ENCODE data around the gene UFM1. TPM values are rescaled to one million over a fixed set of nuclear protein-coding genes. Genes with fewer than 3 reads are reported as not detected.

Gene UFM1
- total RNA-seq, 1 donor from 2014 or later, result 26.1 TPM

GRCh38 chr13:38394777-38395496 lies 45.3 kb downstream of the UFM1 start:
- H3K4me1 ChIP-seq, result no peaks in the 10 kb centered on the region
- H3K27me3 ChIP-seq (ENCODE audit: low read depth), result no peaks in the 10 kb centered on the region
- intact Hi-C loops (cut with micrococcal nuclease), result loop anchor here (5.0 kb wide), 1 partner anchor 567 kb away; no protein-coding TSS in a partner anchor
- no peak for DNase-seq
- no peak overlapping the region for H3K4me3 ChIP-seq
- no peaks in the 10 kb centered on the region for H3K36me3 ChIP-seq
- no peak overlapping the region for H3K27ac ChIP-seq (replicated peaks)
- no peak for TF ChIP-seq CTCF (IDR thresholded peaks at IDR 0.05; ENCODE audit: borderline replicate concordance)
- peaks cover 5% of the 10 kb centered on the region for H3K9me3 ChIP-seq (replicated peaks)

- Histone ChIP-seq H3K9me3 (replicated peaks) (peaks cover 5% of the 10 kb centered on the region), H3K36me3 (no peaks in the 10 kb centered on the region), H3K27ac (replicated peaks) (no peak overlapping the region), H3K4me1 (no peaks in the 10 kb centered on the region), H3K4me3 (no peak overlapping the region), H3K27me3 (ENCODE audit: low read depth) (no peaks in the 10 kb centered on the region)
- DNase-seq, result no peak
- TF ChIP-seq CTCF (IDR thresholded peaks at IDR 0.05; ENCODE audit: borderline replicate concordance), result no peak
- intact Hi-C loops (cut with micrococcal nuclease), result loop anchor here (5.0 kb wide), 1 partner anchor 567 kb away; no protein-coding TSS in a partner anchor
These were observed 45.8 kb downstream of the UFM1 start for GRCh38 chr13:38395497-38395788.

- Histone ChIP-seq H3K27ac (replicated peaks) (no peak overlapping the region), H3K4me1 (no peaks in the 10 kb centered on the region), H3K36me3 (no peaks in the 10 kb centered on the region), H3K27me3 (ENCODE audit: low read depth) (no peaks in the 10 kb centered on the region), H3K9me3 (replicated peaks) (peaks cover 5% of the 10 kb centered on the region), H3K4me3 (no peak overlapping the region)
- DNase-seq, result no peak
- intact Hi-C loops (cut with micrococcal nuclease), result loop anchor here (5.0 kb wide), 1 partner anchor 563 kb away; no protein-coding TSS in a partner anchor
- no peak for TF ChIP-seq CTCF (IDR thresholded peaks at IDR 0.05; ENCODE audit: borderline replicate concordance)
These were observed 49.3 kb downstream of the UFM1 start for GRCh38 chr13:38398711-38399493.

- Histone ChIP-seq H3K4me1 (no peaks in the 10 kb centered on the region), H3K4me3 (no peak overlapping the region), H3K36me3 (no peaks in the 10 kb centered on the region), H3K27me3 (ENCODE audit: low read depth) (no peaks in the 10 kb centered on the region), H3K27ac (replicated peaks) (no peak overlapping the region), H3K9me3 (replicated peaks) (peaks cover 11% of the 10 kb centered on the region)
- intact Hi-C loops (cut with micrococcal nuclease), result loop anchor here (5.0 kb wide), 1 partner anchor 563 kb away; no protein-coding TSS in a partner anchor
- no peak for TF ChIP-seq CTCF (IDR thresholded peaks at IDR 0.05; ENCODE audit: borderline replicate concordance)
- no peak for DNase-seq
These were observed 49.9 kb downstream of the UFM1 start for GRCh38 chr13:38399535-38399934.

GRCh38 chr13:38401276-38401675 lies 51.6 kb downstream of the UFM1 start:
- Histone ChIP-seq H3K27ac (replicated peaks) (no peak overlapping the region), H3K4me3 (no peak overlapping the region), H3K9me3 (replicated peaks) (peaks cover 14% of the 10 kb centered on the region), H3K27me3 (ENCODE audit: low read depth) (no peaks in the 10 kb centered on the region), H3K4me1 (no peaks in the 10 kb centered on the region), H3K36me3 (no peaks in the 10 kb centered on the region)
- TF ChIP-seq CTCF (IDR thresholded peaks at IDR 0.05; ENCODE audit: borderline replicate concordance), result no peak
- no peak for DNase-seq
- intact Hi-C loops (cut with micrococcal nuclease), result no loop called here

Measured in left ventricle myocardium inferior (tissue), 1 donor.